Motor neuron (in vitro differentiated cells): ENCODE data around the gene LRRD1. TPM values are rescaled to one million over a fixed set of nuclear protein-coding genes. Genes with fewer than 3 reads are reported as not detected.

Experiments used
- ATAC-seq, 8 experiments: fragments of 200-7000 bp; cut with Tn5 transposase; replicated peaks in 6 of 8; 2 replicates each; pipeline ENCODE4 v1.8.0; 2021; ENCODE audit warnings: mild to moderate bottlenecking in 8 of 8, moderate library complexity in 8 of 8
- H3K27ac ChIP-seq, 2 donors: fragments of 250-450 bp; sonication (Bioruptor Pico); 2 replicates each; pipeline ENCODE4 v1.9.0; 2021; ENCODE audit warnings: antibody characterized with exemption in 2 of 2, mild to moderate bottlenecking in 2 of 2, moderate library complexity in 1 of 2
- H3K4me1 ChIP-seq, 2 donors: fragments of 250-450 bp; sonication (Bioruptor Pico); replicated peaks in 1 of 2; 2 replicates each; pipeline ENCODE4 v1.6.1; 2021; ENCODE audit warnings: antibody characterized with exemption in 2 of 2, mild to moderate bottlenecking in 2 of 2, moderate library complexity in 1 of 2
- H3K4me3 ChIP-seq, 5 donors: fragments of 250-450 bp; sonication (Bioruptor Pico); 2 replicates each; pipeline ENCODE4 v1.9.0; 2021; ENCODE audit warnings: antibody characterized with exemption in 5 of 5, mild to moderate bottlenecking in 5 of 5, moderate library complexity in 4 of 5
- WGBS, 10 experiments: fragments of 450-650 bp; shearing (Covaris generic); methylation state at CpG; one replicate each; pipeline ENCODE4 v1.0.0; 2022; 5-methylcytosine and 5-hydroxymethylcytosine counted together
- in situ Hi-C, 9 experiments: fragments of 400-800 bp; cut with MboI; loops; one replicate each; pipeline ENCODE4 v1.15.0; 2021; ENCODE audit warnings: low sequenced_read_pairs in 9 of 9, low pct_unique_long_range_greater_than_20kb in 2 of 9; ENCODE audit not compliant: unreplicated experiment in 9 of 9
- total RNA-seq, 8 experiments: library from RNA; unstranded; fragments of 300-600 nt; gene quantifications; 2 replicates each; pipeline versions ENCODE4 v1.2.3 to v1.2.4, GENCODE V29; 2022

The LRRD1 gene
- total RNA-seq, 8 experiments from 2014 or later: 0.10 to 1.00 (median 0.36) TPM; not detected in 1

- Histone ChIP-seq H3K4me3 (no peak overlapping the region), H3K27ac (no peak overlapping the region), H3K4me1 (no peaks in the 10 kb centered on the region)
- ATAC-seq: peak in 2 of 8 experiments; percentile 80 to 94
- in situ Hi-C loops: no loop called here
- 57 to 100% (median 86%) methylated on average over 1 of the region's 1 CpG; no CpG with 5 or more reads in 5 of the 10 experiments for WGBS, 10 experiments
Observed at GRCh38 chr7:92095380-92095779, 83.6 kb downstream of the LRRD1 start.

Other genes starting within 250 kb of the LRRD1 start
- 100 to 1,000 TPM in 4 of 8 experiments, 10 to 100 TPM in 4; 41.6 to 139 (median 92.8) TPM for gene AKAP9, start 238.3 kb downstream of the LRRD1 start, total RNA-seq
- gene CYP51A1, start 44.7 kb downstream of the LRRD1 start, total RNA-seq: 100 to 1,000 TPM in 4 of 8 experiments, 10 to 100 TPM in 4; 57.7 to 155 (median 100) TPM
- 10 to 100 TPM; 26.7 to 75.1 (median 35.5) TPM for gene KRIT1, start 66.8 kb upstream of the LRRD1 start, total RNA-seq
- 10 to 100 TPM; 28.7 to 96.9 (median 49.8) TPM for gene ANKIB1, start 66.8 kb upstream of the LRRD1 start, total RNA-seq